ENCODE data around the gene HIPK2. TPM values are rescaled to one million over a fixed set of nuclear protein-coding genes. Genes with fewer than 3 reads are reported as not detected.
A peak's percentile ranks its signal among the peaks of the same experiment; 100 is the strongest.

HIPK2 gene
- total RNA-seq, 2 experiments from 2014 or later, result 6.2 to 7.9 TPM

GRCh38 chr7:139753693-139754111 lies 24.1 kb downstream of the HIPK2 start:
- POLR2A ChIA-PET, result interaction anchor here (1.2 kb wide), 2 partner anchors 16 to 22 kb away, joined by 3 to 7 read pairs; no protein-coding TSS in a partner anchor
- no TSS peak for BruUV-seq (replicated peaks)
- intact Hi-C loops (cut with micrococcal nuclease; ENCODE audit: unreplicated experiment), result no loop called here

GRCh38 chr7:139753081-139753692 lies 24.6 kb downstream of the HIPK2 start:
- H3K27ac ChIP-seq (ENCODE audit: low read depth, low read length, poor library complexity, severe bottlenecking), result no peak overlapping the region
- ChIA-PET CTCF (ENCODE audit: unreplicated experiment) (no interaction called here), POLR2A (interaction anchor here (1.2 kb wide), 1 partner anchor 16 kb away, joined by 3 read pairs; no protein-coding TSS in a partner anchor)
- H3K9me2 ChIP-seq (ENCODE audit: insufficient read depth, low read length), result no peaks in the 10 kb centered on the region
- no TSS peak for BruUV-seq (replicated peaks)
- intact Hi-C loops (cut with micrococcal nuclease; ENCODE audit: unreplicated experiment), result no loop called here
- no peak for DNase-seq (ENCODE audit: low spot score)
- no peaks in the 10 kb centered on the region for H3K79me2 ChIP-seq (ENCODE audit: insufficient read depth, low read depth, low read length)
- H2AFZ ChIP-seq (ENCODE audit: low read length), result no peak overlapping the region
- no peak overlapping the region for H3K4me2 ChIP-seq (ENCODE audit: low read length)
- TF ChIP-seq EZH2phosphoT487 (IDR thresholded peaks at IDR 0.05; ENCODE audit: borderline replicate concordance, low read depth, low read length) (no peak), CTCF (conservative IDR thresholded peaks at IDR 0.05; ENCODE audit: low read length) (peak; percentile 34; the same call in 1 of the 2 replicates)
- no peak overlapping the region for H3K4me3 ChIP-seq (ENCODE audit: low read depth, low read length, poor library complexity, severe bottlenecking)
- peaks cover 5% of the 10 kb centered on the region for H3K4me1 ChIP-seq (ENCODE audit: insufficient read depth, low read length, poor library complexity, severe bottlenecking)
- H4K20me1 ChIP-seq (ENCODE audit: insufficient read depth, low read length), result no peaks in the 10 kb centered on the region
- no peaks in the 10 kb centered on the region for H3K36me3 ChIP-seq (ENCODE audit: insufficient read depth, low read length)
- no peaks in the 10 kb centered on the region for H3K9me3 ChIP-seq (ENCODE audit: low read length)

More at GRCh38 chr7:139753693-139754111, 24.1 kb downstream of the HIPK2 start:
- H2AFZ ChIP-seq (ENCODE audit: low read length), result no peak overlapping the region
- H3K27ac ChIP-seq (ENCODE audit: low read depth, low read length, poor library complexity, severe bottlenecking), result no peak overlapping the region
- CTCF ChIA-PET (ENCODE audit: unreplicated experiment), result no interaction called here
- no peak overlapping the region for H3K4me2 ChIP-seq (ENCODE audit: low read length)
- no peak for DNase-seq (ENCODE audit: low spot score)
- H4K20me1 ChIP-seq (ENCODE audit: insufficient read depth, low read length), result no peaks in the 10 kb centered on the region
- H3K79me2 ChIP-seq (ENCODE audit: insufficient read depth, low read depth, low read length), result no peaks in the 10 kb centered on the region
- H3K36me3 ChIP-seq (ENCODE audit: insufficient read depth, low read length), result no peaks in the 10 kb centered on the region
- H3K4me1 ChIP-seq (ENCODE audit: insufficient read depth, low read length, poor library complexity, severe bottlenecking), result peaks cover 5% of the 10 kb centered on the region
- no peaks in the 10 kb centered on the region for H3K9me3 ChIP-seq (ENCODE audit: low read length)
- H3K4me3 ChIP-seq (ENCODE audit: low read depth, low read length, poor library complexity, severe bottlenecking), result no peak overlapping the region
- no peaks in the 10 kb centered on the region for H3K9me2 ChIP-seq (ENCODE audit: insufficient read depth, low read length)
- TF ChIP-seq CTCF (conservative IDR thresholded peaks at IDR 0.05; ENCODE audit: low read length), result no peak
- TF ChIP-seq EZH2phosphoT487 (IDR thresholded peaks at IDR 0.05; ENCODE audit: borderline replicate concordance, low read depth, low read length), result no peak

GRCh38 chr7:139752604-139753003 lies 25.2 kb downstream of the HIPK2 start:
- Histone ChIP-seq H4K20me1 (ENCODE audit: insufficient read depth, low read length) (no peaks in the 10 kb centered on the region), H3K79me2 (ENCODE audit: insufficient read depth, low read depth, low read length) (no peaks in the 10 kb centered on the region), H3K36me3 (ENCODE audit: insufficient read depth, low read length) (no peaks in the 10 kb centered on the region), H3K4me3 (ENCODE audit: low read depth, low read length, poor library complexity, severe bottlenecking) (no peak overlapping the region), H3K27ac (ENCODE audit: low read depth, low read length, poor library complexity, severe bottlenecking) (no peak overlapping the region), H3K9me2 (ENCODE audit: insufficient read depth, low read length) (no peaks in the 10 kb centered on the region), H3K4me1 (ENCODE audit: insufficient read depth, low read length, poor library complexity, severe bottlenecking) (peaks cover 4% of the 10 kb centered on the region), H3K4me2 (ENCODE audit: low read length) (no peak overlapping the region), H2AFZ (ENCODE audit: low read length) (no peak overlapping the region), H3K9me3 (ENCODE audit: low read length) (no peaks in the 10 kb centered on the region)
- TF ChIP-seq EZH2phosphoT487 (IDR thresholded peaks at IDR 0.05; ENCODE audit: borderline replicate concordance, low read depth, low read length), result no peak
- no peak for TF ChIP-seq CTCF (conservative IDR thresholded peaks at IDR 0.05; ENCODE audit: low read length)
- no TSS peak for BruUV-seq (replicated peaks)
- POLR2A ChIA-PET, result interaction anchor here (0.7 to 1.2 kb wide), 4 partner anchors 15 to 1650 kb away, joined by 3 read pairs; no protein-coding TSS in a partner anchor
- DNase-seq (ENCODE audit: low spot score), result no peak
- intact Hi-C loops (cut with micrococcal nuclease; ENCODE audit: unreplicated experiment), result no loop called here
- CTCF ChIA-PET (ENCODE audit: unreplicated experiment), result no interaction called here
